ENCODE results near the gene ZNF217. TPM values are rescaled to one million over a fixed set of nuclear protein-coding genes. Genes with fewer than 3 reads are reported as not detected.
A peak's percentile ranks its signal among the peaks of the same experiment; 100 is the strongest.

The ZNF217 gene
- total and polyA plus RNA-seq, 9 of the 15 experiments (the other 6 are each of a cell fraction or from before 2014, with no cell fraction given) = 3.0 to 41.8 (median 16.8) TPM

GRCh38 chr20:53622247-53623133 is 28.9 kb upstream of the ZNF217 start (continued):
- TF ChIP-seq, protein P1, sequence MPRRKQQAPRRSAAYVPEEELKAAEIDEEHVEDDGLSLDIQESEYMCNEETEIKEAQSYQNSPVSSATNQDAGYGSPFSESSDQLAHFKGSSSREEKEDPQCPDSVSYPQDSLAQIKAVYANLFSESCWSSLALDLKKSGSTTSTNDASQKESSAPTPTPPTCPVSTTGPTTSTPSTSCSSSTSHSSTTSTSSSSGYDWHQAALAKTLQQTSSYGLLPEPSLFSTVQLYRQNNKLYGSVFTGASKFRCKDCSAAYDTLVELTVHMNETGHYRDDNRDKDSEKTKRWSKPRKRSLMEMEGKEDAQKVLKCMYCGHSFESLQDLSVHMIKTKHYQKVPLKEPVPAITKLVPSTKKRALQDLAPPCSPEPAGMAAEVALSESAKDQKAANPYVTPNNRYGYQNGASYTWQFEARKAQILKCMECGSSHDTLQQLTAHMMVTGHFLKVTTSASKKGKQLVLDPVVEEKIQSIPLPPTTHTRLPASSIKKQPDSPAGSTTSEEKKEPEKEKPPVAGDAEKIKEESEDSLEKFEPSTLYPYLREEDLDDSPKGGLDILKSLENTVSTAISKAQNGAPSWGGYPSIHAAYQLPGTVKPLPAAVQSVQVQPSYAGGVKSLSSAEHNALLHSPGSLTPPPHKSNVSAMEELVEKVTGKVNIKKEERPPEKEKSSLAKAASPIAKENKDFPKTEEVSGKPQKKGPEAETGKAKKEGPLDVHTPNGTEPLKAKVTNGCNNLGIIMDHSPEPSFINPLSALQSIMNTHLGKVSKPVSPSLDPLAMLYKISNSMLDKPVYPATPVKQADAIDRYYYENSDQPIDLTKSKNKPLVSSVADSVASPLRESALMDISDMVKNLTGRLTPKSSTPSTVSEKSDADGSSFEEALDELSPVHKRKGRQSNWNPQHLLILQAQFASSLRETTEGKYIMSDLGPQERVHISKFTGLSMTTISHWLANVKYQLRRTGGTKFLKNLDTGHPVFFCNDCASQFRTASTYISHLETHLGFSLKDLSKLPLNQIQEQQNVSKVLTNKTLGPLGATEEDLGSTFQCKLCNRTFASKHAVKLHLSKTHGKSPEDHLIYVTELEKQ (CRISPR knock-in tag; IDR thresholded peaks at IDR 0.05) = no peak
- TF ChIP-seq TAL1 (IDR thresholded peaks at IDR 0.05) = no peak
- TF ChIP-seq TCF3 (CRISPR knock-in tag; IDR thresholded peaks at IDR 0.05) = no peak
- no peak for TF ChIP-seq FOXA1 (IDR thresholded peaks at IDR 0.05; ENCODE audit: borderline replicate concordance)
- no peak; the same call in 1 of the 2 replicates for TF ChIP-seq ZBTB17 (CRISPR knock-in tag; IDR thresholded peaks at IDR 0.05)
- no peak for TF ChIP-seq DIDO1 (tag; IDR thresholded peaks at IDR 0.05; ENCODE audit: low read depth)
- TF ChIP-seq, protein P2, sequence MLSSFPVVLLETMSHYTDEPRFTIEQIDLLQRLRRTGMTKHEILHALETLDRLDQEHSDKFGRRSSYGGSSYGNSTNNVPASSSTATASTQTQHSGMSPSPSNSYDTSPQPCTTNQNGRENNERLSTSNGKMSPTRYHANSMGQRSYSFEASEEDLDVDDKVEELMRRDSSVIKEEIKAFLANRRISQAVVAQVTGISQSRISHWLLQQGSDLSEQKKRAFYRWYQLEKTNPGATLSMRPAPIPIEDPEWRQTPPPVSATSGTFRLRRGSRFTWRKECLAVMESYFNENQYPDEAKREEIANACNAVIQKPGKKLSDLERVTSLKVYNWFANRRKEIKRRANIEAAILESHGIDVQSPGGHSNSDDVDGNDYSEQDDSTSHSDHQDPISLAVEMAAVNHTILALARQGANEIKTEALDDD (IDR thresholded peaks at IDR 0.05) = no peak
- no peak for TF ChIP-seq ARID3B (CRISPR knock-in tag; IDR thresholded peaks at IDR 0.05; ENCODE audit: borderline replicate concordance)
- TF ChIP-seq ZZZ3 (IDR thresholded peaks at IDR 0.05) = no peak
- TF ChIP-seq ZNF212 (CRISPR knock-in tag; IDR thresholded peaks at IDR 0.05) = no peak
- TF ChIP-seq RHOXF2B (CRISPR knock-in tag; conservative IDR thresholded peaks at IDR 0.05) = no peak
- no peak for TF ChIP-seq ZNF165 (CRISPR knock-in tag; IDR thresholded peaks at IDR 0.05; ENCODE audit: borderline replicate concordance)
- no peak for TF ChIP-seq SNAPC5 (CRISPR knock-in tag; IDR thresholded peaks at IDR 0.05)
- TF ChIP-seq ZNF347 (CRISPR knock-in tag; IDR thresholded peaks at IDR 0.05; ENCODE audit: low read depth) = no peak
- no peak for TF ChIP-seq ZNF408 (CRISPR knock-in tag; IDR thresholded peaks at IDR 0.05; ENCODE audit: low read depth)
- peak; percentile 7; the same call in 1 of the 2 replicates for TF ChIP-seq ZSCAN32 (CRISPR knock-in tag; IDR thresholded peaks at IDR 0.05)
- TF ChIP-seq LCOR (CRISPR knock-in tag; IDR thresholded peaks at IDR 0.05) = no peak
- TF ChIP-seq BRF2 (IDR thresholded peaks at IDR 0.05; ENCODE audit: borderline replicate concordance, insufficient read depth, insufficient read length) = no peak
- peak; percentile 46; the same call in 1 of the 2 replicates for TF ChIP-seq ATF4 (CRISPR knock-in tag; IDR thresholded peaks at IDR 0.05)
- TF ChIP-seq EZH2 (IDR thresholded peaks at IDR 0.05; ENCODE audit: borderline replicate concordance, low read depth, low read length) = no peak
